GDM1 (cell line): ENCODE results near the gene IL1R2.
"Not testable (repeated sequence)": the region's sequence is repeated elsewhere in the genome, so short reads cannot be mapped to it uniquely, and the experiment has no call there.

Experiments
- DNase-seq: peaks from one replicate; lab custom pipeline; 2025; lab: John Stamatoyannopoulos, UW

Gene IL1R2

DNA sequence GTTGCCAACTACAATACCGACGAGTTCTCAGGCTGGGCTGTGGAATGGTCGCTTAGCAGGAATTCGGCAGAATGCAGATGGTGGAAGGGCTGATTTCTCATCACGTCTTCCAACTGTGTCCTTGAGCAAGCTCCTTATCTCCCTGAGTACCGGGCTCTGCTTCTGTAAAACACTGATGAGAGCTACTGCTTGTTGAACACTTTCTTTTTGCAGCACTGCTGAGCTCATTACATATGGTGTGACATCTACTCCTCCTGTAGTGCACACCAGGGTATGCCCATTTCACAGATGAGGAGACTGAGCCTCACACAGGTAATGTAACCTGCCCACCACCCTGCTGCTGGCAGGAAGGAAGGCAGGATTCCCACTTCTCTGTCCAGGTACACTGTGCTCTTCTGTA lies 8.3 kb downstream of the IL1R2 start:
- no peak for DNase-seq

DNA sequence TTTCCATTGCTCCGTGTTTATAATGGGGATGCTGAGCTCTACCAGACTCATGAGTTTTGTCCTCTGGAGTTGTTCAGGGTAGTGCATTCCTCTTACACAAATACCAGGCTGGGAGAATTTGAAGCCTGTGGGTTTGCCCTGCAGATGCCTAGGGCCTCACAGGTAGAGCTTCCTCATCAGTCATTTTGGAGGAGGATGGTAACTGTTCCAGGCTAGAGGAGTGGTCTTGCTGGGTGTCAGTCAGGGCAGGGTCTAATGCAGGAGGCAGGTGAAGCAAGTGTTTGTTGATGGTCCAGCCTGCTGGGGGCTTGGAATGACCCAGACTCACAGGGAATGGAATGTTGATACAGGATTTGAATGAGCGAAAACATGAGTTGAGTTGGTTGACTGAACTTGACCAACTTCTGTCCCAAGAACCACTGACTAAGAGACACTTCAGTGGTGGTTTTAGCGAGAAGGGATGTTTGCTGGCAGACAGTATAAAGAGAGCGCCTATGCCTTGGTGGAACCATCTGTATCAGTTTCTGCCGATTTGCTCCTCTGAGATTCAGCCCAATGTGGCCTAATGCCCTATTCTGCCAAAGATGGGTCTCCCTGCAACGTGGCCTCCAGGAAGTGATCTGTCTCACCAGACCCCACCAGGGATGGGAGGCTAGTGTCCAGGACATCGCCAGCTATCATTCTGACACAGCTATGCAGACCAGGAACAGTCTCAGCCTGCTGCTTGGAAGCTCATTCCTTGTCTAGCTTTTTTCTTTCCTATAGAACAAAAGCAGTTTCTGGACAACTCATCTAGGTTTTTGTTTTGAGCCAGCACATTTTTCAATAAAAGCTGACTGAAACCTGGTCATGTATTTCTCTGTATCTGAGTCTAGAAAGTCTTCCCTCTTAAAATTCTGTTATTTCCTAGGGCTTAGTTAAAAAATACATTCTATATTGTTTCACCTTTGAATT lies 9.3 kb downstream of the IL1R2 start:
- DNase-seq, result no peak

DNA sequence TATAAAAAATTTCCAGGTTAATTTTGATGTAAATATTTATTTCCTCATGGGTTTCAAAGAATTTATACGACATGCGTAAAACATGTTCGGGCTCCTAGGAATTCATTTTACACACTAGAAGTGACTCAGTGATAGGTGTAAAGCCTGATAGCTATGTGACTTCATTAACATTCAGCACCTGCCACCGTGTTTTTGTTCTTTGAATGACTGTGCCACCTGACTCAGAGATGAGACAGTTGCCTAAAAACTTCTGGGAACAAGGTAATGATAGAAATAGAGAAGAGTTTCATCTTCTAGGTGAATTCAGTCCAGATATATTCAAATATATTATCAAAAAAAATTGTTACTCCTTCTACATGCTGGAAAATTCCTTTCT lies 10.0 kb downstream of the IL1R2 start:
- DNase-seq, result no peak

DNA sequence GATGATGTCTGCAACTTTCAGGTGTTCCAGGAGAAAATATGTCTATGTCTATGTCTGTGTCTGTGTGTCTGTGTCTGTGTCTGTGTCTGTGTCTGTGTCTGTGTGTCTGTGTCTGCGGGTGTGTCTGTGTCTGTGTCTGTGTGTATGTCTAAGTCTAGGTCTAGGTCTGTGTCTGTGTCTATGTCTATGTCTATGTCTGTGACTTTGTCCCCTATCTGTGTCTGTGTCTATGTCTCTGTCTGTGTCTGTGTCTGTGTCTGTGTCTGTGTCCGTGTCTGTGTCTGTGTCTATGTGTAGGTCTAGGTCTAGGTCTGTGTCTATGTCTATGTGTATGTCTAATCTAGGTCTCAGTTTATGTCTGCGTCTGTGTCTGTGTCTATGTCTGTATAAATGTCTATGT lies 10.5 kb downstream of the IL1R2 start:
- DNase-seq, result no peak

DNA sequence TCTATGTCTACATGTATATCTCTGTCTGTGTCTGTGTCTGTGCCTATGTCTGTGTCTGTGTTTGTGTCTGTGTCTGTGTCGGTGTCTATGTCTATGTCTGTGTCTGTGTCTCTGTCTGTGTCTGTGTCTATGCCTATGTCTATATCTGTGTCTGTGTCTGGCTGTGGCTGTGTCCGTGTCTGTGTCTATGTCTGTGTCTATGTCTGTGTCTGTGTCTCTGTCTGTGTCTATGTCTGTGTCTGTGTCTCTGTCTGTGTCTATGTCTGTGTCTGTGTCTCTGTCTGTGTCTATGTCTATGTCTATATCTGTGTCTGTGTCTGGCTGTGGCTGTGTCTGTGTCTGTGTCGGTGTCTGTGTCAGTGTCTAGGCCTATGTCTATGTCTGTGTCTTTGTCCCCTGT lies 11.1 kb downstream of the IL1R2 start:
- DNase-seq, result not testable (repeated sequence)

DNA sequence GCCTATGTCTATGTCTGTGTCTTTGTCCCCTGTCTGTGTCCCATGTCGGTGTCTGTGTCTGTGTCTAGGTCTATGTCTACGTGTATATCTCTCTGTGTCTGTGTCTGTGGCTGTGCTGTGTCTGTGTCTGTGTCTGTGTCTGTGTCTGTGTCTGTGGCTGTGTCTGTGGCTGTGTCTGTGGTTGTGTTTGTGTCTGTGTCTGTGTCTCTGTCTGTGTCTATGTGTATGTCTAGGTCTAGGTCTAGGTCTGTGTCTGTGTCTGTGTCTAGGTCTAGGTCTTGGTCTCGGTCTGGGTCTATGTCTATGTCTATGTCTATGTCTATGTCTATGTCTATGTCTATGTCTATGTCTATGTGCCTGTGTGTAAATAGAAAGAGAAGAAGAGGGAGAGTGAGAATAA lies 11.9 kb downstream of the IL1R2 start:
- no peak for DNase-seq

DNA sequence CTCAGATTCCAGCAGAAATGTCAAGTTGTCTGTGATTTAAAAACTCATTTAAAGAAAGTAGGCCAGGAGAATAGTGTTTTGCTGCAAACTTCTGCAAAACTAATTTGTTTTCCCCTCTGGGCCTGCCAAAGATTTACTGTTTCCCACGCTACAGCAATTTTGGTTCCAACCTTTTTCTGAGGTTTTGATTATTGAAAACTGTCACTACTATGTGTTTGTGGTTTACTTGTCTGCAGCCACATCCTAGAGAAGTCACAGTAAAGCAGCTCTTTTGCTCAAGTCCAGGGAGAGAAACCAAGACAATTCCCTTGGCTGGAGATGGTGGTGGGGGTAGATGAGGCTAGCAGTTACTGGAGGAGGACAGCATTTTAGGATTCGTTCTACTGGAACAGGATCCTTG lies 12.8 kb downstream of the IL1R2 start:
- DNase-seq, result no peak

DNA sequence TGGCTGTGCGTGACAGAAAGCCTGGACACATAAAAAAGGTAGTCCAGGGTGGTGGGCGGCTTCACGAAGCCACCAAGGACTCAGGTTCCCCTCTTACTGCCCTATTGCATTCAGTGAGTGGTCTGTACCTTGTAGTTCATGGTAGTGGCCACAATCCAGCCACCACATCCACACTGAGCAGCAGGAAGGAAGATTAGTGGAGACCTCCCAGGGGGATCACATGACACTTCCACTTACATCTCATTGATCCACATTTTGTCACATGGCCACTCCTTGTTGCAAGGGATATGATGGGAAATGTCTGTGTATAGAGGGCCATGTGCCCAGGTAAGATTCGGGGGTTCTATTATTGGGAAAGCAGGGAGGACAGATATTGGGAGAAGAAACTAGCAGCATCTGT lies 13.7 kb downstream of the IL1R2 start:
- no peak for DNase-seq

DNA sequence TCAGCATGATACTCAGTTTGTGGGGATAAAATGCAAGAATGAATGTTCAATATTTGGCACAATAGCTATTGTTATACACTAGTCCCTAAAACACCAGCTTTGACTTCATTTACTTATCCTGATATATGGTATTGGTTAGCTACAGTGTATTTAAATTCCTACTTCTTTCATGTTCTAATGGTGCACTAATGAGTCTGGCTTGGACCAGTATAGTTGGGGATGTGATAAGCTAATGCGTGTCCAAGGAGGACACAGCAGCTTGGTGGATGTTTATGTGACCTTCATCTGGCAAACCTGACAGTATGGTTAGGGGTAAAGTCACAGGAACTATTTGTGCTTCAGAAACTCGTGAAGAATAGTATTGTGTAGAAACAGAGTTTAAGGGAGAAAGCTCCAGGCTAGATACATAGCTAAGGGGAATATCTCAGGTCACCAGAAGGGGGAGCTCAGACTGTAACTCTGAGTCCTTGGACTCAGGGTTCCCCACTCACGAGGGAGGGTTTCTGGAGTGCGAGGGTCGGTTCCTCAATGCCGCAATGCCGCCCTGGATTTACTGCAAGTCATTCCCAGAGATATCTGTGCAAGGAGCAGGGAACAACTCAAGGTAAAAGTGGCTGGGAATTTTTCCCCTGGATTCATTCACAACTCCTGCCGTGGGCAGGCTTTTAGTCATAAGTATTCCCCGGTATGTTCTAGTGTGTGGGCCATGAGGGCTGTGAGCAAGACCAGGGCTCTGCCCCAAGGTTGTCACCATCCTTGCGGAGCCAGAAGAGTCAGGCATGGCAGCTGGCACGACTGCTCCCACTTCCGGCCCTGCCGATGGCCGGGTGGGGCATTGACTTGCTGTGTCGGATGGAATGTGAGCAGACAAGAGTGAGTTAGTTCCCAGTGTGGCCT lies 14.5 kb downstream of the IL1R2 start:
- DNase-seq, result peak; percentile 44

DNA sequence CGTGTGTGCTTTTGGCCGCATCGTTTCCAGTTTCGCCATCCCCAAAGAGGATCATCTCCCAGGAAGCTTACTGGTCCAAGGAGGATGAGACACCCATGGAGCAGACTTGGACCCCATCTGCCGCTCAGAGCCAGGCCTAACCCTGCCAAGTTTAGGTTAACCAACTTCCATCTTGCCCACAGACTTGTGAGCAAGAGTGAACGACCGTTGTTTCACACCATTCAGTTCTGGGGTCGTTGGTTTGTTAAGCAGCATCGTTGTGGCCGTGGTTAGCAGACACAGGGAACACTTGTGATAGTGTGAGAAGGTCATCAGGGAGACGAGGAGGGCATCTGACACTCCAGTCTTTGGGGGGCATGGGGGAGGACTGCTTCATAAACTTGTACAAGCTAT lies 15.1 kb downstream of the IL1R2 start:
- no peak for DNase-seq

DNA sequence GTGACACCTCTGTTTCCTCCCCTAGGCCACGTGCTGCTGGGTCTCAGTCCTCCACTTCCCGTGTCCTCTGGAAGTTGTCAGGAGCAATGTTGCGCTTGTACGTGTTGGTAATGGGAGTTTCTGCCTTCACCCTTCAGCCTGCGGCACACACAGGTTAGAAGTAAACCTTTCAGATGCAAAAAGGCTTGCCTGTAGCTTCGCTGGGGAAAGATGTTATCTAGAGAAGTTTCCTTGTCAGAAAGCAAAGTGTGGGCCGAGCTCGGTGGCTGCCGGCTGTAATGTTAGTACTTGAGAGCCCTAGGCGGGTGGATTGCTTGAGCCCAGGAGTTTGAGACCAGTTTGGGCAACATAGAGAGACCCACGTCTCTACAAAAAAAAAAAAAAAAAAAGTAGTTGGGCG lies 16.7 kb downstream of the IL1R2 start:
- no peak for DNase-seq

DNA sequence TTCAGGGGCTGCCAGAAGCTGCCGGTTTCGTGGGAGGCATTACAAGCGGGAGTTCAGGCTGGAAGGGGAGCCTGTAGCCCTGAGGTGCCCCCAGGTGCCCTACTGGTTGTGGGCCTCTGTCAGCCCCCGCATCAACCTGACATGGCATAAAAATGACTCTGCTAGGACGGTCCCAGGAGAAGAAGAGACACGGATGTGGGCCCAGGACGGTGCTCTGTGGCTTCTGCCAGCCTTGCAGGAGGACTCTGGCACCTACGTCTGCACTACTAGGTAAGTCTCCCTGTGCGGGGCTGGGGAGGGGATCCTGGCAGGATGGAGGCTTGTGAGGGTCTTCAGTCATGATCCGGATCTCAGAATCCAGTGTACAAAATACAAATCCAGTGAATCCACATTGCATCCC lies 17.8 kb downstream of the IL1R2 start:
- no peak for DNase-seq

DNA sequence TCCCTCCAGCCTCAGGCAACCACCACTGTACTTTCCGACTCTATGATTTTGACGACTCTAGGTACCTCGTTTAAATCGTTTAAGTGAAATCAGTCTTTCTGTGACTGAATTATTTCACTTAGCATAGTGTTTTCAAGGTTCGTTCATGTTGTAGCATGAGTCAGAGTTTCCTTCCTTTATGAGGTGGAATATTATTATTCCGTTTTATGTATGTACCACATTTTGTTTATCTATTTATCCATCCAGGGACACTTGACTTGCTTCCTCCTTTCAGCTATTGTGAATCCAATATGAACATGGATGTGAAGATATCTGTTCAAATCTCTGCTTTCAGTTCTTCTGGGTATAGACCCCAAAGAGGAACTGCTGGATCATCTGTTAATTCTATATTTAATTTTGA lies 19.1 kb downstream of the IL1R2 start:
- DNase-seq, result no peak

DNA sequence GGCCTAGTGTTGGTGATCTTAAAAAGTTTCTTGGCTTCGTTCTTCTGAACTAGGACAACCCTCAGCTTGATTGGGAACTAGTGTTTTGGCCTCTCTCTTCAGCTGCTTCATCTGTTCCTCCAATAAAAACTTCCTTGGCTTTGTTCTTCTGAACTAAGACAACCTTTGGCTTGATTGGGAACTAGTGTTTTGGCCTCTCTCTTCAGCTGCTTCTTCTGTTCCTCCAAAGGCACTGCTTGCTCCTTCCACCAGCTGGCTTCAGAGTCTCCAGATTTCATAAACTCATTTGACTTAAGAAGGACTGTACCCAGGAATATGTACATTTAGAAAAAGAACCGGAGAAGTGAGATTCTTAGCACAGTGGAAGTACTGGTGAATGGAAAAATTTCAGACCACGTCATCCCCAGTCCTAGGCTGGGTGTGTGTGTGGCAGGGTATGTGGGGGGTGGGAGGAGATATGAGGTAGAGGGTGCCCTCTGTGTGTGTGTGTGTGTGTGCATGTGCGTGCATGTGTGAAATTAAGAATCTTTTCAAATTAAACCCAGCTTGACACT lies 20.4 kb downstream of the IL1R2 start:
- no peak for DNase-seq

DNA sequence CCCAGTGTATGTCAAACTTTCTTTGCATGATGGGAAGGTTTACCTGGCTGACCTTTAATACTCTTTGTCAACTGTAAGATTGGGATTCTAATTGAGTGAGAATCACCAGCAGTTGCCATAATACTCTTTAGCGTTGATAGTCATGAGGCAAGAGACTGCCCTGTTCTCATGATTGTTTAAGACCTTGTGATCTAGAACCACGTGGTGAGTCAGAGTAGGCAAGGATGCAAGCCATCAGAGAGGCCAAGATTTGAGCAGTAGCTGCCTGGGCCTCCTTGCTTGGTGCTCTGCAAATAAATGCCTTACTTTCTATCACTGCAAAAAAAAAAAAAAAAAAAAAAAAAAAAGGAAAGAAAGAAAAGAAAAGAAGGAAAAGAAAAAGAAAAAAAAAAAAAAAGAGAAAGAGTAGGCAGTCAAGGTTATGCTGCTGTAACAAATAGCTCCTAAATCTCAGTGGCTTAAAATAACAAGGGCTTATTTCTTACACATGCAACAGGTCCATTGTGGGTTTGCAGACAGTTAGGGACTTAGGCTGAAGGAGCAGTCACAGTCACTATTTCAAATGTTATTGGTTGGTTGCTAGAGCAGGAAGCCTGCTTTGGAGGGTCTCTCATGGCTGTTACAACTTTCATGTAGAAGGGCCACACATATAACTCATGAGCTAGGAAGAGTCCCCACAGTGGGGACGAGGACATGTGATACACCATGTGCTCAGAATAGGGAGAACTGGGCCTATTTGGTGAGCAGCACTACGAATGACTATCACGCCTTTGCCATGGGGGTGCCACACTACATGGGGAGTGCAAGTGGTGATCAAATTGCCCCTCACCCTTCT lies 21.7 kb downstream of the IL1R2 start:
- no peak for DNase-seq

DNA sequence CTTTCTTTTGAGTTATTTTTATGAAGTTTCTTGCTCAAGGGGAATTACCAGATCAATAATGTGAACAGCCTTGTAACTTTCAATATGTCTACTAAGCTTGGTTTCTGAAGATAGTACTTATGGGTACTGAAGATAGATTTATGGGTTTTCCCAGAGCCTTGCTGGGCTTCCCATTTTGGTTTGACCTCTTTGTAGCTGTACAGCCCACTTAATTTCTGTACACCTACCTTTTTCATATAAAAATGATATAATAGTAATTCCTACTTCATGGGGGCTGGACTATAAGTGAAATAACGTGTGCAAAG lies 22.2 kb downstream of the IL1R2 start:
- no peak for DNase-seq

DNA sequence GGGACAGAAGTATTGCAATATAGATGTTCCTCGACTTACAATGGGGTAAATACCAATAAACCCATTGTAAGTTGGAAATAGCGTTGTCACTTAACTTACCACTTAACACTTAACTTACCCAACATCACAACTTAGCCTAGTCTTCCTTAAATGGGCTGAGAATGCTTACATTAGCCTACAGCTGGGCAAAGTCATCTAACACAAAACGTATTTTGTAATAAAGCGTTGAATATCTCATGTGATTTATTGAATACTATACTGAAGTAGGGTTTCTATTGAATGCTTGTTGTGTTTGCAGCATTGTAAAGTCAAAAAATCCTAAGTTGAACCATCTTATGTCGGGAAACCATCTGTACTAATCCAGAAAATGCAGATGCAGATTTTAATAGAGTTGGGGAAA lies 23.6 kb downstream of the IL1R2 start:
- no peak for DNase-seq

DNA sequence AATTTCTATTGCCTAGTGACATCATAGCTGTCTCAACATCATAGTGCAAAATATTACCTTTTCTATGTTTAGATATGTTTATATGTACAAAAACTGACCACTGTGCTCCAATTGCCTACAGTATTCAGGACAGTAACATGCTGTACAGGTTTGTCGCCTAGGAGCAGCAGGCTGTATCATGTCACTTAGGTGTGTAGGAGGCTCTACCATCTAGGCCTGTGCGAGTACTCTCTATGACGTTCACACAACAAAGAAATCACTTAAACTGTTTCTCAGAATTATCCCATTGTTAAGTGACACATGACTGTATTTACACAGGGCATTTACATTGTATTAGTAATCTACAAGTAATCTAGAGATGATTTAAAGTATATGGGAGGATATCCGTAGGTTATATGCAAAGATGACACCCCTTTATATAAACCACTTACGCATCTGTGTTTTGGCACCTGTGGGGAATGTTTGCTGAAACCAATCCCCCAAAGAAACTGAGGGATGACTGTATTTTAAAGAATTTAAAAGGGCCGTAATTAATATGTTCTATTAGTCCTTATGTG lies 24.7 kb downstream of the IL1R2 start:
- no peak for DNase-seq

DNA sequence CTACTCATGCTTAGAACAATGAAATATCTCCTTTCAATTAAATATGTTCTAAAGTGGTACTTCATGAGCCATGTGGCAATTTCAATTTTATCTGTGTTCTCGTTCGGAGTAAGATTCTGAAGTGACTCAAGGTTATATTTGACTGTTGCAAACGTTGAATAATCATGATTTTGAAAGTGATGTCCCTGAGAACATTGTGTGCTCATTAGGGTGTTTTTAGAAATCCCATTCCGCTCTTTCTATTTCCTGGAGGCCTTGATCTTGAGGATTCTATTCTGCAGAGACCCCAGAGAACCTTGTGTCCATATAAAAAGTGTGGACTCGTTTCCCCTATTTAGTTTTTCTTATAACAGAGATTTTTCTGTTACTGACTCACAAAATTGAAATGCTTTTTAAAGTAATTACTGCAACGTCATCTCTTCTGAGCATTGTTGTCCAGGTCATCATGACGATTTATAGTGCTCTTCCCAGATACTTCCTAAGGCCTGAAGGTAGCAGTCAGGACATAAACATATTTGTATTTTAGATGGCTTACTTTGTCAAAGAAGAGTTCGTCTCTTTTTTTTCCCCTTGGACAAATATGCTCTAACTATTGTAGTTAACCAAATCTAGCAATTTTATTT lies 27.2 kb downstream of the IL1R2 start:
- no peak for DNase-seq

DNA sequence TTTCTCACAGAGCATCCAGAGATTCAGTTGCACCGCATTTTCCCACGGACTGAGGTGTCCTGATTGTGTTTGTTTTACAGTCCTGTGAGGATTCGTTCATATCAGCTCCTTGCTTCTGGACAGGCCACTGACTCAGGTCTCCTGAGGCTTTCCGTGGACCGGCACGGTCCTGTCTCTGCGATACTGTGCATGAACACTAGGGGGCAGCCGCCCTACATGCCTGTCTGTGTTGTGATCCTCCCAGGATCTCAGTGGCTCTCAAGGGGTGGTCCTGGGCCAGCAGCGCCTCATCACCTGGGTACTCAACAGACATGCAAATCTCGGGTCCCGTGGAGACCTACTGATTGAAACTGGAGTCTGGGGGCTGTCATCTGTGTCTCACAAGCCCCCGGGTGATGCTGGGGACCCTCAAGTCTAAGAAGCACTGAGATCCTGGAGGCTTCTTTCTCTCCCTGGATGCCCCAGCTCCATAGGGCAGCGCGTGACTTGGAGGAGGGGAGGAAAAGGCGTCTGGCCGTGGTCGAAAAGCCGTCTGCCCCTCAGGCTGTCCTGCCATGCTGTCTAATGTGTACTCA lies 28.9 kb downstream of the IL1R2 start:
- peak; percentile 63 for DNase-seq

DNA sequence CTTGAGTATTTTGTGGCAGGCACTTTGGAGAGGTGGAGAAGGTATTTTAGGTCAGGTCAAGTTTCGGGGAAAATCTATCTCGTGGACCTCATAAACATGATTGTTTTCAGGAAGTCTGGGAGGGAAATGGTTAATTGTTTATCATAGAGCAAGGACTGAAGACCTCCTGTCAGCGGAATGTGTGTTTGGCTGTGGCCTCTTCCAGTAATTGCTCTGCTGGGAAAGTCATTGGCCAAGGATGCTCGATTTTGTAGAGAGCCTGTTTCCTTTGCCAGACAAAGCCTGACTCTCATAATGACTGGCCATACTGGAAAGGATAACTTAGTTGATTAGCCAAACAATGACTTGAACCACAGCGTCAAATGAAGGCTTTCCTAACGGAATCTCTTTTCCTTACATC lies 30.0 kb downstream of the IL1R2 start:
- DNase-seq, result no peak
